ENCODE measurements around the gene GNPDA1. TPM values are rescaled to one million over a fixed set of nuclear protein-coding genes. Genes with fewer than 3 reads are reported as not detected.
"Not testable (repeated sequence)": the region's sequence is repeated elsewhere in the genome, so short reads cannot be mapped to it uniquely, and the experiment has no call there.

GNPDA1 gene
- total RNA-seq, 4 donors from 2014 or later: 13.2 to 106 (median 56.1) TPM

DNA sequence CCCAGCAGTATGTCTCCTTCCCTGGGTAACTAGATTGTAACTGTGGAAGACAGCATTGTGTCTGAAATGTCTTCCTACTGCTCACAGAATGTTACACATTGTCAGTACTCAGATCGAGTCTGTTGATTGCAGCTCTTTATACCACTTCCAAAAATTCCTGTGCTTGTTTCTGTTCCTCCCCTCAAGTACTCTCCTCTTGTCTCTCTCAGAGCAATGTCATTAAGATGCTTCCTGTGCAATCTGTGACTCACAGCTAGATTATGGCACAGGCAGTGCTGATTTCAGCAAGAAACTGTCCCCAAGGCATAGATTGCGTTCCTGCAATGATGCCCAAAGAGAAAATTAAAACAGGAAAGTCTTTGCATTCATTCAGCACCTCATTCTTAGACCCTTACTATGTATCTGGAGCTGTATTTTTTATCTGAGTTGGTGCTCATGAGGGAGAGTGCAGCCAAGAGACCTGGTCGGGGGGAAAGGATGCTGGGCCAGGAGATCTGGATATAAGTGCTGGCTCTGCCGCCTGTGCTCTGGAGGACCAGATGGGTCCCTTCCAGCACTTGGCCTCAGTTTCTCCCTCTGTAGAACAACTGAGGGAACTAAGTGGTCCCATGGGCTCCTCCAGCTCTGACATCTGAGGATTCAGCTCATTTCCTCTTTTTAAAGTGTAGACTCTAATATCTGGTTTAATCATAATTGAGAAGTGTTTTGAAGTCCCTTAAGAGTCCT is 40.8 kb upstream of the GNPDA1 start:
- intact Hi-C loops (cut with DNase I; ENCODE audit: low total_unique reads): no loop called here
- TF ChIP-seq, protein P1, sequence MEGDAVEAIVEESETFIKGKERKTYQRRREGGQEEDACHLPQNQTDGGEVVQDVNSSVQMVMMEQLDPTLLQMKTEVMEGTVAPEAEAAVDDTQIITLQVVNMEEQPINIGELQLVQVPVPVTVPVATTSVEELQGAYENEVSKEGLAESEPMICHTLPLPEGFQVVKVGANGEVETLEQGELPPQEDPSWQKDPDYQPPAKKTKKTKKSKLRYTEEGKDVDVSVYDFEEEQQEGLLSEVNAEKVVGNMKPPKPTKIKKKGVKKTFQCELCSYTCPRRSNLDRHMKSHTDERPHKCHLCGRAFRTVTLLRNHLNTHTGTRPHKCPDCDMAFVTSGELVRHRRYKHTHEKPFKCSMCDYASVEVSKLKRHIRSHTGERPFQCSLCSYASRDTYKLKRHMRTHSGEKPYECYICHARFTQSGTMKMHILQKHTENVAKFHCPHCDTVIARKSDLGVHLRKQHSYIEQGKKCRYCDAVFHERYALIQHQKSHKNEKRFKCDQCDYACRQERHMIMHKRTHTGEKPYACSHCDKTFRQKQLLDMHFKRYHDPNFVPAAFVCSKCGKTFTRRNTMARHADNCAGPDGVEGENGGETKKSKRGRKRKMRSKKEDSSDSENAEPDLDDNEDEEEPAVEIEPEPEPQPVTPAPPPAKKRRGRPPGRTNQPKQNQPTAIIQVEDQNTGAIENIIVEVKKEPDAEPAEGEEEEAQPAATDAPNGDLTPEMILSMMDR (IDR thresholded peaks at IDR 0.05): no peak
- no peak for TF ChIP-seq POLR2A (IDR thresholded peaks at IDR 0.05)
- no peaks in the 10 kb centered on the region for H3K36me3 ChIP-seq
- H3K4me3 ChIP-seq: no peak overlapping the region
- no peaks in the 10 kb centered on the region for H3K27me3 ChIP-seq
- H3K27ac ChIP-seq: no peak overlapping the region
- H3K9me3 ChIP-seq: no peaks in the 10 kb centered on the region
- H3K4me1 ChIP-seq: no peaks in the 10 kb centered on the region
- DNase-seq: peak in 1 of 2 donors; percentile 20

DNA sequence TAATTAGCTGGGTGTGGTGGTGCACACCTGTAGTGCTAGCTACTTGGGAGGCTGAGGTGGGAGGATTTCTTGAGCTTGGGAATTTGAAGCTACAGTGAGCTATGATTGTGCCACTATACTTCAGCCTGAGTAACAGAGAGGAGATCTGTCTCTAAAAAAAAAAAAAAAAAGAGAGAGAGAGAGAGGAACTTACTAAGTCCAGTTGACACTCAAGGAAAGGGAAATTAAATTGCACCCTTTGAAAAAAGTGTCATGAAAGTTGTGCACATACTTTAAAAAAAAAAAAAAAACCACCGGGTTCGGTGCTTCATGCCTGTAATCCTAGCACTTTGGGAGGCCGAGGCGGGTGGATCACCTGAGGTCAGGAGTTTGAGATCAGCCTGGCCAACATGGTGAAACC is 39.2 kb upstream of the GNPDA1 start:
- H3K27me3 ChIP-seq; H3K4me1 ChIP-seq; H3K9me3 ChIP-seq; DNase-seq; H3K27ac ChIP-seq; intact Hi-C loops (cut with DNase I; ENCODE audit: low total_unique reads); H3K36me3 ChIP-seq; H3K4me3 ChIP-seq: not testable (repeated sequence)

DNA sequence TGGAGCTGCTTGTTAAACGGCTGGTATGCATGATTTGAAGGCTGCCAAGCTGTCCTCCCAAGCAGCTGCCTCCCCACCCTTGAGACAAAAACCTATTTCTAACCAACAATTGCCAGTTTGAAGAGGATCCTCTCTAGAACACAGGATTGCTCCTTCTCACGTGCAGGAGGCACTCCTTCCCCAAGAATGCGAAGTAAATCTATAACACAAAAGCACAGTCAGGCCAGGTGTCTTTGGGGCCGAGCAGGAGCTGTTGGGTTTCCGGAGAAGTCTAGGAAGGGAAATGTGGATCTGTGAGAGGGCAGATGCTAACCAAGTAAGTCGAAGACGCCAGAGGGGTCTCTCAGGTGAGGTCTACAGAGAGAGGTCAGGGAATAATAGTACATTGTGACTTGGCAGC is 35.4 kb upstream of the GNPDA1 start:
- intact Hi-C loops (cut with DNase I; ENCODE audit: low total_unique reads): no loop called here

DNA sequence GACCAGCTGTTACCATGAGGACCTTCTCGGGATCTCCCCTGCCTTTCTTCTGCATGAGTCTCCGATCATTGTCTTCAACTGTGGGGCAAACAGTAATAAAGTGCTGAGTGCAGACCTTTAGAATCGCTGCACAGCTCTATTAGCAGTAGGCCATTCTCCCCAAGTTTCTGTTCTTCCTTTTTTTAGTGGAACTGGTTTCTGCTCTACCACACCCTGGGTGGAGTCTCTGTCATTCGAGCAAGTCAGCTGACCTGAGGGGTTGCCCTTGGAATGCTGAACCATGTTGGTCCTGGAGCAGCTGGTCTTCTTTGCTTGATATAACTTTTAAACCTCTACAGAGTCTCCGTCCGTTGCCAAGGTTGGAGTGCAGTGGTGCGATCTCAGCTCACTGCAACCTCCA is 33.4 kb upstream of the GNPDA1 start:
- Histone ChIP-seq H3K36me3 (no peaks in the 10 kb centered on the region), H3K27ac (no peak overlapping the region), H3K27me3 (no peaks in the 10 kb centered on the region), H3K4me3 (no peak overlapping the region), H3K9me3 (no peaks in the 10 kb centered on the region), H3K4me1 (no peaks in the 10 kb centered on the region)
- TF ChIP-seq, protein P1 (IDR thresholded peaks at IDR 0.05): no peak
- TF ChIP-seq POLR2A (IDR thresholded peaks at IDR 0.05): no peak
- DNase-seq: no peak
- intact Hi-C loops (cut with DNase I; ENCODE audit: low total_unique reads): no loop called here

More for the DNA sequence above, 35.4 kb upstream of the GNPDA1 start:
- DNase-seq: no peak
- H3K27me3 ChIP-seq: no peaks in the 10 kb centered on the region
- TF ChIP-seq, protein P1 (IDR thresholded peaks at IDR 0.05): no peak
- TF ChIP-seq POLR2A (IDR thresholded peaks at IDR 0.05): no peak
- no peaks in the 10 kb centered on the region for H3K4me1 ChIP-seq
- H3K36me3 ChIP-seq: no peaks in the 10 kb centered on the region
- H3K27ac ChIP-seq: no peak overlapping the region
- H3K9me3 ChIP-seq: no peaks in the 10 kb centered on the region
- no peak overlapping the region for H3K4me3 ChIP-seq

DNA sequence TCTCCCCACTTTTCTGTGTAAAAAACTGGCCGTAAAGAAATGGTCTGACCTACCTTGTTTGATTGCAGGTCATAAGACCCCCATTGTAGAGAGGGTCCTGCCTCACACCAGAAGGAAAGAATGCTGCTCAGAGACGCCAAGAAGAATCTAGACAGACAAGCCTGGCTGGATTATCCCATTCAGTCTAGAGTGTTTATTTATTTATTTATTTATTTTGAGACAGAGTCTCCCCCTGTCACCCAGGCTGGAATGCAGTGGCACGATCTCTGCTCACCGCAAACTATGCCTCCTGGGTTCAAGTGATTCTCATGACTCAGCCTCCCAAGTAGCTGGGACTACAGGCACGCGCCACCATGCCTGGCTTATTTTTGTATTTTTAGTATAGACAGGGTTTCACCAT is 28.1 kb upstream of the GNPDA1 start:
- H3K27ac ChIP-seq; intact Hi-C loops (cut with DNase I; ENCODE audit: low total_unique reads); H3K4me1 ChIP-seq; H3K4me3 ChIP-seq; H3K27me3 ChIP-seq; H3K36me3 ChIP-seq; DNase-seq; H3K9me3 ChIP-seq: not testable (repeated sequence)

DNA sequence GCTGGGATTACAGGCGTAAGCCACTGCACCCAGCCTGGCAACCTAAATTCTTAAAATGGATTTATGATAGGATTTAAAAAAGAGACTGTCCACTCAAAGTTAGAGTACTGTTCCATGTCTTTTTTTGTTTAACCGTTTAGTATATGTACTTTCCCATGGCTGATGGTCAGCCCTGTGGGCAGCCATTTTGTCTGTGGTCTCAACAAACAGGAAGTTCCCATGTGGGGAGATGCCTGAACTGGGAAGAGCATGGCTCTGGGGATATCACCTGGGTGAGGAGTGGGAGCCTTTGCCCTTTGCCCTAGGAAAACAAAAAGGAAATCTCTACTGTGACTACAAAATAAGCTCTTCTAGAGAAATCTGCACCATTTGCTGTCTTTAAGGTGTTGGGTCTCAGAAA is 27.5 kb upstream of the GNPDA1 start:
- Histone ChIP-seq H3K4me3 (no peak overlapping the region), H3K27ac (no peak overlapping the region), H3K36me3 (no peaks in the 10 kb centered on the region), H3K9me3 (no peaks in the 10 kb centered on the region), H3K27me3 (no peaks in the 10 kb centered on the region), H3K4me1 (no peaks in the 10 kb centered on the region)
- no peak for DNase-seq
- intact Hi-C loops (cut with DNase I; ENCODE audit: low total_unique reads): no loop called here
- TF ChIP-seq, protein P1 (IDR thresholded peaks at IDR 0.05): no peak
- no peak for TF ChIP-seq POLR2A (IDR thresholded peaks at IDR 0.05)
